Thyroid gland (tissue), 4 donors: ENCODE data around the gene HESX1. TPM values are rescaled to one million over a fixed set of nuclear protein-coding genes. Genes with fewer than 3 reads are reported as not detected.

Experiments
- DNase-seq, 2 donors: peaks; one replicate each; pipeline ENCODE4 v3.0.0-alpha.2; 2019
- H3K27ac ChIP-seq, 3 donors: fragments of 200-600 bp; sonication (generic); 1 replicate in 2 of 3; 2 replicates in 1 of 3; pipeline ENCODE4 v1.5.1; 2016 to 2019; ENCODE audit warnings: mild to moderate bottlenecking in 1 of 3, moderate library complexity in 1 of 3
- H3K27me3 ChIP-seq: fragments of 200-600 bp; sonication (generic); one replicate; pipeline ENCODE4 v1.5.1; 2019
- H3K36me3 ChIP-seq, 2 donors: fragments of 200-600 bp; sonication (generic); one replicate each; pipeline ENCODE4 v1.5.1; 2016 to 2019
- H3K4me1 ChIP-seq, 2 donors: fragments of 200-600 bp; sonication (generic); one replicate each; pipeline ENCODE4 v1.5.1; 2017 to 2019
- H3K4me3 ChIP-seq, 3 donors: fragments of 200-600 bp; sonication (generic); replicated peaks in 1 of 3; 1 replicate in 2 of 3; 2 replicates in 1 of 3; pipeline ENCODE4 v1.5.1; 2016; ENCODE audit warnings: mild to moderate bottlenecking in 1 of 3
- H3K9me3 ChIP-seq: fragments of 200-600 bp; sonication (generic); one replicate; pipeline ENCODE4 v1.5.1; 2017
- POLR2A ChIP-seq, 2 donors: fragments of 450-650 bp; IDR thresholded peaks; one replicate each; pipeline ENCODE4 v1.6.1; 2017; ENCODE audit warnings: antibody characterized with exemption in 2 of 2, mild to moderate bottlenecking in 2 of 2, moderate library complexity in 1 of 2
- WGBS, 2 donors: methylation state at CpG; one replicate each; pipeline ENCODE4 v1.1.5; 2017; 5-methylcytosine and 5-hydroxymethylcytosine counted together
- intact Hi-C: fragments of 100-400 bp; cut with DNase I; formaldehyde crosslinking; loops from one replicate; pipeline ENCODE4 v1.15.1; 2023
- total RNA-seq, 4 donors: library from RNA; depleted of rRNA; stranded (reverse); fragments of >200 nt; gene quantifications; one replicate each; pipeline ENCODE4 v1.2.3, GENCODE V29; 2016
- TF ChIP-seq, protein P1 (sequence below), 6 experiments: fragments of 200-600 bp in 3 of 6; fragments of 450-650 bp in 3 of 6; sonication (generic) in 3 of 6; IDR thresholded peaks; one replicate each; pipeline ENCODE4 v1.5.1; 2016 to 2019; ENCODE audit warnings: antibody characterized with exemption in 6 of 6, mild to moderate bottlenecking in 2 of 6, inconsistent platforms in 1 of 6, moderate library complexity in 1 of 6

Gene HESX1
- 1 to 10 TPM in 1 of 4 donors, under 1 TPM in 1, not detected in 2; 0.56 to 1.6 TPM for total RNA-seq

DNA sequence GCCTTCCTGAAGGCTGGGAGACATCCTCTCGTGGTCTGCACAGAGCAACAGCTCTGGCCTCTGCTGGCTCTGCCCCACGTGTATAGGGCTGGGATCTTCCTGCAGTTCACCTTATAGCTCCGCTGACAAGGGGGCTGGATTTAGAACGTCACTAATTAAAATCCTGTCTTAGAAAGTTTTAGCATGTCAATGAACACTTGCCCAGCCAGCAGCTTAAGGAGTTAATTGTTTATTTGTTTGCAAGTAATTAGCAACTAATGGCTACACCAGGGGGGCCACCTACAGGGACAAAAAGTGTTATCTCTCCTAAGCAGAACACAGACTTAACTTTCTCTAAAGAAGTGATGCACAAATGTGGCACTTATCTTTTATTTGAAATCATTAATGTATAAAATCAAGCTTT, at the start of gene HESX1:
TSS of gene HESX1 (minus strand) at position 84 of the 403 bp plus-strand sequence. CDS start at position 24, 60 bp downstream.
- H3K4me3 ChIP-seq: no peak within 1 kb of the TSS
- no peak for TF ChIP-seq POLR2A (IDR thresholded peaks at IDR 0.05)
- TF ChIP-seq, protein P1, sequence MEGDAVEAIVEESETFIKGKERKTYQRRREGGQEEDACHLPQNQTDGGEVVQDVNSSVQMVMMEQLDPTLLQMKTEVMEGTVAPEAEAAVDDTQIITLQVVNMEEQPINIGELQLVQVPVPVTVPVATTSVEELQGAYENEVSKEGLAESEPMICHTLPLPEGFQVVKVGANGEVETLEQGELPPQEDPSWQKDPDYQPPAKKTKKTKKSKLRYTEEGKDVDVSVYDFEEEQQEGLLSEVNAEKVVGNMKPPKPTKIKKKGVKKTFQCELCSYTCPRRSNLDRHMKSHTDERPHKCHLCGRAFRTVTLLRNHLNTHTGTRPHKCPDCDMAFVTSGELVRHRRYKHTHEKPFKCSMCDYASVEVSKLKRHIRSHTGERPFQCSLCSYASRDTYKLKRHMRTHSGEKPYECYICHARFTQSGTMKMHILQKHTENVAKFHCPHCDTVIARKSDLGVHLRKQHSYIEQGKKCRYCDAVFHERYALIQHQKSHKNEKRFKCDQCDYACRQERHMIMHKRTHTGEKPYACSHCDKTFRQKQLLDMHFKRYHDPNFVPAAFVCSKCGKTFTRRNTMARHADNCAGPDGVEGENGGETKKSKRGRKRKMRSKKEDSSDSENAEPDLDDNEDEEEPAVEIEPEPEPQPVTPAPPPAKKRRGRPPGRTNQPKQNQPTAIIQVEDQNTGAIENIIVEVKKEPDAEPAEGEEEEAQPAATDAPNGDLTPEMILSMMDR (IDR thresholded peaks at IDR 0.05): no peak
- H3K36me3 ChIP-seq: no peaks in the 10 kb centered on the region
- DNase-seq: no peak
- H3K27me3 ChIP-seq: no peaks in the 10 kb centered on the region
- no peak within 1 kb of the TSS for H3K27ac ChIP-seq
- no peaks in the 10 kb centered on the region for H3K4me1 ChIP-seq
- 60 to 71% methylated on average over 4 of the region's 4 CpGs for WGBS, 2 donors
- intact Hi-C loops: no loop called here
- H3K9me3 ChIP-seq: no peaks in the 10 kb centered on the region

DNA sequence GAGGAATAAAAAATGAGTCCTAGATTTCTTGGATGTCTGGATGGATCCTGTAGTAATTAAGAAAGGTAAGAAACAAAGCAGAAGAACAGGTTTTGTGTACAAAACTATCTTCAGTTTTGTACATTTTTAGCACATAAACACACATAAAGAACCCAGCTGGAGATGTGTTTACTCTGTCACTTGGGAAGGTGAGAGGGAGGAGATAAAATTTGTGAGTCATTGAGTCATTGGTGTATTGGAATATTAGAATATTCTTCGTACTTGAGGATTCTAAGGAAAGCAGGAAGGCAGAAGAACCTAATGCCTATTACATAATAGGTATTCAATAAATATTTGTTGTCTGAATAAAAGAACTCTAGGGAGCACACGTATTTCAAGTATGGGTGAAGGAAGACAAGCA, 45.2 kb upstream of the HESX1 start:
- Histone ChIP-seq H3K27ac (no peak overlapping the region), H3K27me3 (no peaks in the 10 kb centered on the region), H3K36me3 (peaks cover 12 to 22% of the 10 kb centered on the region in 2 donors), H3K9me3 (no peaks in the 10 kb centered on the region), H3K4me1 (no peaks in the 10 kb centered on the region), H3K4me3 (no peak overlapping the region)
- no peak for TF ChIP-seq POLR2A (IDR thresholded peaks at IDR 0.05)
- TF ChIP-seq, protein P1 (IDR thresholded peaks at IDR 0.05): no peak
- intact Hi-C loops: no loop called here
- 94% methylated on average over 2 of the region's 2 CpGs for WGBS, 2 donors
- no peak for DNase-seq

DNA sequence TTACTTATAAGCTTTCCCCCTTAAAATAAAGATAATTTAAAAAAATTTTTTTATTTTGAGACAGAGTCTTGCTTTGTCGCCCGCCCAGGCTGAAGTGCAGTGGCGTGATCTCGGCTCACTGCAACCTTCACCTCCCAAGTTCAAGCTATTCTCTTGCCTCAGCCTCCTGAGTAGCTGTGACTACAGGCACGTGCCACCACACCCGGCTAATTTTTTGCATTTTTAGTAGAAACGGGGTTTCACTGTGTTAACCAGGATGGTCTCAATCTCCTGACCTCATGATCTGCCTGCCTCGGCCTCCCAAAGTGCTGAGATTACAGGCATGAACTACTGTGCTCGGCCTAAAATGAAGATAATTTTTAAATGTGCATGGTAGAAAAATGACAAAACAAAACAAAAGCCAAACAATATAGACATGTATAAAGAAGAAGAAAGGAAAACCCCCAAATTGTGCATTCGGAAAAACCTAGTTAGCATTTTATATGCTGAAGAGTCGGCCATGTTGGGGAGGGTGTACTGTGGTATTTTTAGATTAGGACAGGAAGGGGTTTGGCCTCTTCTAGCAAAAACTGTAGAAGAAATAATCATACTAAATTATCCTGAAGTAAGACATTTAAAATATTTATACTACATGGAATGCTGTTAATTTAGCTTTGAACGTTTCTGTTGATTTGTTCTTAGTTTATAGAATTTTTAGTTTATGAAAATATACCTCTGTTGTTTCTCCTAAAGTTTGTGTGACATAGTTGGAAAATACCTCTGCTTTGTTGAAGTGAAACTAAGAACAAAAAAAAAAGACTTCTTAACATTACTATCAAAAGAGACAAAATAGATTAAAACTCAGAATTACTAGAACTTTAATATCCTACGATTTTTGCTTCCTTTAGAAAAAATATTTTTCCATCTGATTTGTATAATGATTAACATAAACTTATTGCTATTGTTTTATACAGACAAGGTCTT, 35.1 kb upstream of the HESX1 start:
- DNase-seq: no peak
- H3K4me1 ChIP-seq: no peaks in the 10 kb centered on the region
- no peaks in the 10 kb centered on the region for H3K9me3 ChIP-seq
- H3K4me3 ChIP-seq: no peak overlapping the region
- no peaks in the 10 kb centered on the region for H3K27me3 ChIP-seq
- H3K27ac ChIP-seq: no peak overlapping the region
- peaks cover 0 to 9% of the 10 kb centered on the region in 2 donors for H3K36me3 ChIP-seq
- intact Hi-C loops: no loop called here
- TF ChIP-seq, protein P1 (IDR thresholded peaks at IDR 0.05): no peak
- TF ChIP-seq POLR2A (IDR thresholded peaks at IDR 0.05): no peak
- 89 to 92% methylated on average over 13 of the region's 13 CpGs for WGBS, 2 donors

DNA sequence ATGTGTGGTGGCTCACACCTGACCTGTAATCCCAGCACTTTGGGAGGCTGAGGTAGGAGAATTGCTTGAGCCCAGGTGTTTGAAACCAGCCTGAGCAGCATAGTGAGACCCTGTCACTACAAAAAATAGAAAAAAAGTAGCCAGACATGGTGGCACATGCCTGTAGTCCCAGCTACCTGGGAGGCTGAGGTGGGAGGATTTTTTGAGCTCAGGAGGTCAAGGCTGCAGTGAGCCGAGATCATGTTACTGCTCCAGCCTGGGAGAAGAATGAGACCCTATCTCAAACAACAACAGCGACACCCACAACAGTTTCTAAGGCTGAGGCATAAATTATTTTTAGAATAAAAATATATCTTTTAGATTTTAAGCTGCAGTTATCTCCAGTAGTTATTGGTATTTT, 34.0 kb upstream of the HESX1 start:
- H3K9me3 ChIP-seq: no peaks in the 10 kb centered on the region
- no peak for DNase-seq
- peaks cover 0 to 7% of the 10 kb centered on the region in 2 donors for H3K4me1 ChIP-seq
- H3K27ac ChIP-seq: no peak overlapping the region
- 93 to 98% methylated on average over 2 of the region's 2 CpGs for WGBS, 2 donors
- intact Hi-C loops: no loop called here
- H3K4me3 ChIP-seq: no peak overlapping the region
- H3K36me3 ChIP-seq: peaks cover 0 to 3% of the 10 kb centered on the region in 2 donors
- no peaks in the 10 kb centered on the region for H3K27me3 ChIP-seq
- TF ChIP-seq, protein P1 (IDR thresholded peaks at IDR 0.05): no peak
- no peak for TF ChIP-seq POLR2A (IDR thresholded peaks at IDR 0.05)

DNA sequence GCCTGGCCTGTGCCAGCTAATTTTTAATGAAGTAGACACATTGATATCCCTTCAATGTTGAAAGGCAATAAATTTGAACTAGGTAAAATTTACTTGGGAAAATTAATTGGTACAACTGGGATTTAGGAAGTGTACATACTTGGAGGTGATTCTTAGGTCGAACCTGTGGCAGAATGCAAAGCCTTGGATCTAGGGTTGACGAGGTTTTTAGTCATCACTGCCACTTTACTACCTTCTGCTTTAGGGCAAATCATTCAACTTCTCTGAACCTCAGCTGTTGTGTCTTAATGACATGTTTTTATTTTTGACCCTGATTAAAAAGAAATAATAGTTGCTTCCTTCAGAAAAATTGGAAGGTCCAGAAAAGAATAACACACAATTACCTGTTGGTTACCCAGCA, 30.2 kb upstream of the HESX1 start:
- H3K27me3 ChIP-seq: no peaks in the 10 kb centered on the region
- H3K4me1 ChIP-seq: peaks cover 0 to 9% of the 10 kb centered on the region in 2 donors
- TF ChIP-seq POLR2A (IDR thresholded peaks at IDR 0.05): no peak
- TF ChIP-seq, protein P1 (IDR thresholded peaks at IDR 0.05): no peak
- H3K27ac ChIP-seq: no peak overlapping the region
- DNase-seq: no peak
- no peaks in the 10 kb centered on the region for H3K9me3 ChIP-seq
- H3K4me3 ChIP-seq: no peak overlapping the region
- 91 to 92% methylated on average over 2 of the region's 2 CpGs for WGBS, 2 donors
- intact Hi-C loops: no loop called here
- no peaks in the 10 kb centered on the region for H3K36me3 ChIP-seq
